Stimulated activated CD4-positive, alpha-beta T cell treated with anti-CD3 and anti-CD28 coated beads, Interleukin-4, amount 100 ng/mL, for 48 hours (primary cell): ENCODE measurements around the gene ENG.
"Not testable (repeated sequence)": the region's sequence is repeated elsewhere in the genome, so short reads cannot be mapped to it uniquely, and the experiment has no call there.

Experiments
- DNase-seq, 2 donors: peaks; one replicate each; pipeline ENCODE4 v3.0.0-alpha.2; 2020; ENCODE audit warnings: low read depth in 2 of 2

ENG gene

GRCh38 chr9:127845619-127846018 is 8.8 kb downstream of the ENG start:
- DNase-seq, result not testable (repeated sequence)

- no peak for DNase-seq
Measured at GRCh38 chr9:127844821-127845359, 9.6 kb downstream of the ENG start.

- DNase-seq, result no peak
Measured at GRCh38 chr9:127841087-127841835, 13.2 kb downstream of the ENG start.

GRCh38 chr9:127838375-127839078 is 15.9 kb downstream of the ENG start:
- no peak for DNase-seq

GRCh38 chr9:127837346-127837745 is 17.1 kb downstream of the ENG start:
- no peak for DNase-seq

- not testable (repeated sequence) for DNase-seq
Measured at GRCh38 chr9:127836561-127836960, 17.9 kb downstream of the ENG start.

GRCh38 chr9:127835991-127836516 is 18.4 kb downstream of the ENG start:
- DNase-seq, result peak; percentile 19 to 28

GRCh38 chr9:127833555-127833954 is 20.9 kb downstream of the ENG start:
- no peak for DNase-seq

GRCh38 chr9:127832248-127832647 is 22.2 kb downstream of the ENG start:
- no peak for DNase-seq

GRCh38 chr9:127829205-127829906 is 25.1 kb downstream of the ENG start:
- no peak for DNase-seq

GRCh38 chr9:127828262-127829031 is 26.0 kb downstream of the ENG start:
- DNase-seq, result no peak

- DNase-seq, result no peak
Measured at GRCh38 chr9:127826253-127826913, 28.1 kb downstream of the ENG start.

- DNase-seq, result no peak
Measured at GRCh38 chr9:127825319-127826051, 29.0 kb downstream of the ENG start.

GRCh38 chr9:127822108-127822507 is 32.4 kb downstream of the ENG start:
- no peak for DNase-seq

- DNase-seq, result no peak
Measured at GRCh38 chr9:127818574-127818973, 35.9 kb downstream of the ENG start.

- DNase-seq, result no peak
Measured at GRCh38 chr9:127817881-127818434, 36.5 kb downstream of the ENG start.

- no peak for DNase-seq
Measured at GRCh38 chr9:127816728-127817127, 37.7 kb downstream of the ENG start.

- DNase-seq, result no peak
Measured at GRCh38 chr9:127816362-127816725, 38.1 kb downstream of the ENG start.

- DNase-seq, result no peak
Measured at GRCh38 chr9:127815512-127816361, 38.7 kb downstream of the ENG start.
